HCT116 (cell line): ENCODE measurements around the gene BBS4. TPM values are rescaled to one million over a fixed set of nuclear protein-coding genes. Genes with fewer than 3 reads are reported as not detected.

Experiments
- CBX3 ChIP-seq: IDR thresholded peaks from 2 replicates; pipeline ENCODE4 v1.6.1; 2012; ENCODE audit warnings: low read depth
- CTCF ChIP-seq, 3 experiments: fragments of 200-600 bp in 1 of 3; sonication (generic) in 1 of 3; IDR thresholded peaks in 2 of 3; conservative IDR thresholded peaks in 1 of 3; 2 replicates each; pipeline ENCODE4 v1.5.1; 2012 to 2017; ENCODE audit warnings: low read depth in 2 of 3, low read length in 2 of 3, antibody characterized with exemption in 1 of 3, borderline replicate concordance in 1 of 3, control low read depth in 1 of 3, mild to moderate bottlenecking in 1 of 3, mixed read lengths in 1 of 3, mixed run types in 1 of 3, moderate library complexity in 1 of 3; ENCODE audit not compliant: insufficient read depth in 1 of 3
- EGR1 ChIP-seq: IDR thresholded peaks from 2 replicates; pipeline ENCODE4 v1.6.1; 2012; ENCODE audit warnings: low read depth
- ELF1 ChIP-seq: IDR thresholded peaks from 2 replicates; pipeline ENCODE4 v1.6.1; 2012; ENCODE audit warnings: low read depth, borderline replicate concordance
- POLR2A ChIP-seq: IDR thresholded peaks from 2 replicates; pipeline ENCODE4 v1.7.0; 2011; ENCODE audit warnings: borderline replicate concordance; ENCODE audit not compliant: insufficient read depth, insufficient read length; ENCODE audit errors: extremely low read depth
- POLR2AphosphoS5 ChIP-seq: IDR thresholded peaks from 2 replicates; pipeline ENCODE4 v1.6.1; 2011; ENCODE audit warnings: mild to moderate bottlenecking, low read depth, low read length, moderate library complexity
- RAD21 ChIP-seq: IDR thresholded peaks from 2 replicates; pipeline ENCODE4 v1.6.1; 2012; ENCODE audit warnings: low read depth, mild to moderate bottlenecking
- REST ChIP-seq: IDR thresholded peaks from 2 replicates; pipeline ENCODE4 v1.6.1; 2012; ENCODE audit warnings: low read depth
- SP1 ChIP-seq: IDR thresholded peaks from 2 replicates; pipeline ENCODE4 v1.6.1; 2012; ENCODE audit warnings: low read depth
- ZNF274 ChIP-seq: fragments of 200-500 bp; sonication (Bioruptor generic); IDR thresholded peaks from 2 replicates; pipeline ENCODE4 v1.6.1; 2014; ENCODE audit warnings: mild to moderate bottlenecking, low read depth, low read length, inconsistent platforms
- total RNA-seq: library from RNA; stranded (reverse); gene quantifications from one replicate; pipeline ENCODE4 v1.2.1, GENCODE V29; 2021; ENCODE audit not compliant: unreplicated experiment

BBS4 gene
- total RNA-seq, 1 experiment from 2014 or later: 10.0 TPM

- TF ChIP-seq REST (no peak), CTCF (IDR thresholded peaks at IDR 0.05 in 2 of 3, conservative IDR thresholded peaks at IDR 0.05 in 1 of 3; ENCODE audit: borderline replicate concordance in 1 of 3, insufficient read depth in 1 of 3, low read depth in 2 of 3, low read length in 2 of 3) (peak; percentile 55 to 73 (median 58); a peak in 4 of 6 replicates), POLR2A (peak; percentile 84), SP1 (peak; percentile 93), RAD21 (peak; percentile 64), ELF1 (peak; percentile 99), CBX3 (peak; percentile 92), ZNF274 (no peak), POLR2AphosphoS5 (peak; percentile 88), EGR1 (0 out of 2 replicates have a peak, but pooled peaks have one; percentile 46)
- TF ChIP-seq, all 23 proteins: peak for 14
These were observed 97.8 kb downstream of the BBS4 start, which contains the start of gene ADPGK (continued) for GRCh38 chr15:72783640-72784455.
